Adipocyte (in vitro differentiated cells): ENCODE data around the gene PSMD14.

Experiments used
- DNase-seq: peaks from one replicate; pipeline ENCODE4 v3.0.0-alpha.2; 2015; ENCODE audit warnings: low read depth
- H3K27me3 ChIP-seq: replicated peaks from 2 replicates; pipeline ENCODE4 v1.7.0; 2013; ENCODE audit warnings: mild to moderate bottlenecking, low read length, moderate library complexity; ENCODE audit not compliant: control insufficient read depth, insufficient read depth
- H3K36me3 ChIP-seq: 2 replicates; pipeline ENCODE4 v1.7.0; 2013; ENCODE audit warnings: low read length, mild to moderate bottlenecking, moderate library complexity; ENCODE audit not compliant: control insufficient read depth, insufficient read depth, severe bottlenecking
- H3K4me1 ChIP-seq: 2 replicates; pipeline ENCODE4 v1.7.0; 2013; ENCODE audit warnings: mild to moderate bottlenecking, low read length, moderate library complexity; ENCODE audit not compliant: control insufficient read depth, insufficient read depth
- H3K4me3 ChIP-seq: 2 replicates; pipeline ENCODE4 v1.7.0; 2013; ENCODE audit warnings: mild to moderate bottlenecking, low read length, moderate library complexity
- H3K9ac ChIP-seq: 2 replicates; pipeline ENCODE4 v1.7.0; 2013; ENCODE audit warnings: mild to moderate bottlenecking, low read length, moderate library complexity
- H3K9me3 ChIP-seq: 2 replicates; pipeline ENCODE4 v1.7.0; 2013; ENCODE audit warnings: mild to moderate bottlenecking, low read length, moderate library complexity; ENCODE audit not compliant: control insufficient read depth

The PSMD14 gene

DNA sequence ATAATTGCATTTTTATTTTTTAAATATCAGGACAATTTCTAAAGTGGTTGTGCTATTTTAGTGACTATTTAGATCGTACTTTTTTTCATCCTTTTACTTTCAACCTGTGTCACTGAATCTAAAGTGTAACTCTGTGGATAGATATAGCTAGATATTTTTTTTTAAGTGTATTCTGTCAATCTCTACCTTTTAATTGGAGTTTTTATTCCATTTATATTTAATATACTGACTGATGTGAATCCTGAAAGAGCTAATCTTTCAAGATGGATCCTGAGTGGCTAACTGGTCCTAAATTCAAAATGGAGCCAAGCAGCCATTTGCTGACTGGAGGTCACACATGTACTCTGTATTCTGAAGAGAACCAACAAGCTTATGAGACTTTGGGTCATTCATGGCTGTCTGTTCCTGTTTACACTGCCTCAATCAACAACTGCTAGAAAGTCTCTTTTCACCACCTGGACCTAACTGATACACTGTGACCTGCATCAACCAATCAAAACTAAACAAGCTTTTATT, 4.6 kb upstream of the PSMD14 start:
- H3K9me3 ChIP-seq, result peaks cover 8% of the 10 kb centered on the region
- H3K4me1 ChIP-seq, result peaks cover 6% of the 10 kb centered on the region
- H3K36me3 ChIP-seq, result no peaks in the 10 kb centered on the region
- no peak overlapping the region for H3K4me3 ChIP-seq
- DNase-seq, result no peak
- H3K27me3 ChIP-seq, result no peaks in the 10 kb centered on the region
- no peak overlapping the region for H3K9ac ChIP-seq

DNA sequence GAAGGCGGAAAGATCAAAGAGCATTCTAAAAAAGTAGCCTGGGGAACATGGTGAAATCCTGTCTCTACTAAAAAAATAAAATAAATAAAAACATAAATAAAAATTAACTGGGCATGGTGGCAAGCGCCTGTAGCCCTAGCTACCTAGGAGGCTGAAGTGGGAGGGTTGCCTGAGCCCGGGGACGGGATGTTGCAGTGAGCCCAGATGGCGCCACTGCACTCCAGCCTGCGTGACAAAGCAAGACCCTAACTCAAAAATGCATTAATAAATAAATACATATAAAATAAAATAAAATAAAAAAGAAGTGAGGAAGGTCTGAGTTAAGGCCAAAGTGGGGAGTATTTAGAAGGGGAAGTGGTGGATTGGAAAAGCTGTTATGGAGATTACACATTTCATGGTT, 1.3 kb upstream of the PSMD14 start:
- no peak for DNase-seq
- Histone ChIP-seq H3K9me3 (peaks cover 8% of the 10 kb centered on the region), H3K27me3 (no peaks in the 10 kb centered on the region), H3K4me3 (no peak overlapping the region), H3K9ac (no peak overlapping the region), H3K4me1 (peaks cover 22% of the 10 kb centered on the region), H3K36me3 (no peaks in the 10 kb centered on the region)

DNA sequence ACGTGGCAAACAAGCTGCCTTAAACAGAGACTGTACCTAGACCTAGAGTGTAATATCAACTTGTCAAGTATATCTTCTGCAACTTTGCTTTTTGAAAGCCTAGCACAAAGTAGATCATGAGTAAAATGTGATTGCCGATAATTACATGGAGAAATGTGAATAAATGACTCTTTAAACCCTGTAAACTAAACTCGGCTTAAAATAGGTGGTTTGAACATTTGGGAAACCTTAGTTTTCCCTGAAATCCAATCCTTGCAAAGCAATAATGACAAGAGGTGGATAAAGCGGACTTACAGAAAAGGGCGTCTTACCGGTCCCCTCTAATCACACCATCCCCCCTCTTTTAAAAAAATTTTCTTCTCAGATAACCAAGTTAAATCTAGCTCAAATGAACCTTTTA, 549 bp upstream of the PSMD14 start:
- Histone ChIP-seq H3K36me3 (no peaks in the 10 kb centered on the region), H3K9ac (peak overlapping the region; percentile 94), H3K4me3 (peak overlapping the region; percentile 95), H3K9me3 (peaks cover 8% of the 10 kb centered on the region), H3K4me1 (peaks cover 22% of the 10 kb centered on the region), H3K27me3 (no peaks in the 10 kb centered on the region)
- DNase-seq, result peak; percentile 9

DNA sequence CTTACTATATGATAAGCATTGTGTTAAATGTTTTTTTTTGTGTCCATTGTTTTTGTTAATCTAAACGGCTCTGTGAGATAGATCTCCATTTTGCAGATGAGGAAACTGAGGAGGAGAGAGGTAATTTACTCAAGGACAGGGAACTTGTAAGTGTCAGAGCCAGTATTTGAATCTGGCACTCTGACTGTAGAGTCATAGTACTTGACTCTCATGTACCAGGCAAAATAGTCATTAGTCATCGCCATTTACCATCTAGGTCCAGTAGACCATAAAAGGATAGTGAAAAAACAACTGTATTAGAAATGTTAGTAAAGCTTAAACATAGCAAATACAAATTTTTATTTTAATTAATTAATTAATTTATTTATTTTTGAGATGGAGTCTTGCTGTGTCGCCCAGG, 4.8 kb downstream of the PSMD14 start:
- no peak for DNase-seq
- H3K27me3 ChIP-seq, result no peaks in the 10 kb centered on the region
- H3K9ac ChIP-seq, result no peak overlapping the region
- H3K9me3 ChIP-seq, result no peaks in the 10 kb centered on the region
- no peak overlapping the region for H3K4me3 ChIP-seq
- peaks cover 22% of the 10 kb centered on the region for H3K4me1 ChIP-seq
- H3K36me3 ChIP-seq, result peaks cover 3% of the 10 kb centered on the region

DNA sequence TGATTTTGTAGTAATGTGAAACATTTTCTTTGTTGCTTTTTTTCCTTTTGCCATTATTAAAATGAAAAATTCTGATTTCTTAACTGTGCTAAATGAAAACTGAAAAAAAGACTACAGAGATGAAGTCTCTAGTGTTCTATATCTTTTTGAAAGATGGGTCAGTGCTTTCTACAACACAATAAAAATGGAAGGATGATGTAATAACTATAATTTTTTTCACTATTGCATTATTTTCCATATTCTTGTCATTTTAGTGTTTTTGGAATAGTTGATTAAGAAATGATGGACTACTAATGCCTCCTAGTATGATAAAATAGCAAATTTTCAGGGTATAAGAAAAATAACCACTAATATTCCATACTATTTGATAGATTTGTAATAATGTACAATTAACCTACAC, 7.2 kb downstream of the PSMD14 start:
- H3K4me1 ChIP-seq, result peaks cover 10% of the 10 kb centered on the region
- H3K36me3 ChIP-seq, result peaks cover 11% of the 10 kb centered on the region
- H3K9ac ChIP-seq, result no peak overlapping the region
- H3K27me3 ChIP-seq, result no peaks in the 10 kb centered on the region
- no peaks in the 10 kb centered on the region for H3K9me3 ChIP-seq
- no peak overlapping the region for H3K4me3 ChIP-seq
- DNase-seq, result no peak

DNA sequence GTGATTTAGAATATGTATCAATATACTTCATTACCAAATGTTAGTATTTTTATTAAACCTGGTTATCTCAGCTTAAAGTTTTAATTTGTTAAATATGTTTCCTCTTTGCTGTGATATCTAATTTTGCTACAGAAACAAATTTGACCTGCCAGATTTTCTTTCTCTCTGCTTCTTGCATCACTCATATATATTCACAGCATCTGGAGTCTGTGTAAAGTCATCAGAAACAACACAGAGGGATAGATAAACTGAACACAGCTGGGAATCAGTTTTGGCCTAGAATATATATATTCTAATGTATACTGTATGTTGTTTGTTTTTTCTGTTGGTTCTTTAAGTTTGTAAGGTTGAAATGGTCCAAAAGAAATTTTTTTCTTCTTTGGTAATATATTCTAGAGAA, 8.5 kb downstream of the PSMD14 start:
- Histone ChIP-seq H3K9ac (no peak overlapping the region), H3K36me3 (peaks cover 18% of the 10 kb centered on the region), H3K4me3 (no peak overlapping the region), H3K4me1 (peaks cover 7% of the 10 kb centered on the region), H3K27me3 (no peaks in the 10 kb centered on the region), H3K9me3 (no peaks in the 10 kb centered on the region)
- DNase-seq, result peak; percentile 51

DNA sequence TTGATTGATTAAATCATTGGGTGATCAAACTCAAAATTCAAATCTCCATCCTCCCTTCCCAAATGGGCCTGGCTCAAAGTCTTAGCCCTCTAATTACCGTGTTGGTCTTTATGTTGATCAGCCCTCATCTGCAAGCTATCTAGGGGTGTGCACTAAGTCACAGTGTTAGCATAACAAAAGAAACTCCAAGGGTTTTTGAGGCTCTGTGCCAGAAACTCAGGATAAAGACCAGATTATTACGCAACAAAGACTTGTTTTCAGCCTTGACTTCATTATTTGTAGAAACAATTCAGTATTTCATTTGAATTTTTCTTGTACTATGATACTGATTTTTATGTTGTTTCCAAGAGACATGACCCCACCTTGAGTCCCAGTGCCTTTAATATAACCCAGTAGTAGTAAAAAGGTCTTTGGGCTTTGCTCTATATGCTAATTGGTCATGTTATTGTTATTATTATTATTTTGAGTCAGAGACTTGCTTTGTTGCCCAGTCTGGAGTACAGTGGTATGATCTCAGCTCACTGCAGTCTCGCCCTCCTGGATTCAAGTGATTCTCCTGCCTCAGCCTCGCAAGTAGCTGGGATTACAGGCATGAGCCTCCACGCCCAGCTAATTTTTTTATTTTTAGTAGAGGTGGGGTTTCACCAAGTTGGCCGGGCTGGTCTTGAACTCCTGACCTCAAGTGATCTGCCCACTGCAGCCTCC, 13.9 kb downstream of the PSMD14 start:
- H3K36me3 ChIP-seq, result peaks cover 41% of the 10 kb centered on the region
- no peaks in the 10 kb centered on the region for H3K4me1 ChIP-seq
- no peaks in the 10 kb centered on the region for H3K9me3 ChIP-seq
- peak; percentile 44 for DNase-seq
- H3K4me3 ChIP-seq, result no peak overlapping the region
- no peaks in the 10 kb centered on the region for H3K27me3 ChIP-seq
- H3K9ac ChIP-seq, result no peak overlapping the region

DNA sequence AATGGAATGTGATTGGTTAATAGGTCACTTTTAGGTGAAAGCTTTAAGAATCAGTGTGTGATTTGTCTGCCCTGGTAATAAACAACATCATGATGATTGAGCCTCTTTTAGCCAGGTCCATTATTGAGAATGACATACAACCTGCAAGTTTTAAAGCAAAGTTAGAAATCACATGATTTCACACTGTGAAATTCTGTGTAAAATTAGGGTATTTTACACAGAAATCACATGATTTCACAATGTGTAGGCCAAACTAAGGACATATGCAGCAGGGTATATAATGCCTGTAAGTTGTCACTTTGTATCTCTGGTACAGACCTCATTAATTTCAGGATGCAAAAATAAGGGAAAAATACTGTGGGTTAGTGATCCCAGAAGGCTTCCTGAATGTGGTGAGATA, 16.7 kb downstream of the PSMD14 start:
- DNase-seq, result no peak
- peaks cover 38% of the 10 kb centered on the region for H3K36me3 ChIP-seq
- H3K9me3 ChIP-seq, result no peaks in the 10 kb centered on the region

DNA sequence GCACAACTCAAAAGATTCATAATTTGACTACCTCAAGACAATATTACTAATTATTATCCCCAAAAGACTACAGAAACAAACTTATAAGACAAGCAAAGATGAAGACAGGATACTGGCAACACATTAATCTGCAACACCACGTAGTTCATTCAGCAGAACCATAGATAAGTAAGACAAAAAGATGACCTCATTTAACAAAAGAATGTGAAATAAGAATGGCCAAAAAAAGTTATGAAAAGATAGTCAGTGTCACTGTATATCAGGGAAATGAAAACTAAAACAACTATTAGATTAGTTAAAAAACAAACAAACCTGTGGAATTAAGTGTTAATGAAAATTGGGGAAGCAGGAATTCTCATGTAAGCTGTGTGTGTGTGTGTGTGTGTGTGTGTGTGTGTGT, 19.4 kb downstream of the PSMD14 start:
- peaks cover 27% of the 10 kb centered on the region for H3K36me3 ChIP-seq
- no peak for DNase-seq
- H3K9me3 ChIP-seq, result no peaks in the 10 kb centered on the region
- peaks cover 3% of the 10 kb centered on the region for H3K4me1 ChIP-seq
- H3K27me3 ChIP-seq, result no peaks in the 10 kb centered on the region
- no peak overlapping the region for H3K9ac ChIP-seq
- no peak overlapping the region for H3K4me3 ChIP-seq

More for the DNA sequence above, 16.7 kb downstream of the PSMD14 start:
- Histone ChIP-seq H3K27me3 (no peaks in the 10 kb centered on the region), H3K4me3 (no peak overlapping the region), H3K4me1 (no peaks in the 10 kb centered on the region), H3K9ac (no peak overlapping the region)

DNA sequence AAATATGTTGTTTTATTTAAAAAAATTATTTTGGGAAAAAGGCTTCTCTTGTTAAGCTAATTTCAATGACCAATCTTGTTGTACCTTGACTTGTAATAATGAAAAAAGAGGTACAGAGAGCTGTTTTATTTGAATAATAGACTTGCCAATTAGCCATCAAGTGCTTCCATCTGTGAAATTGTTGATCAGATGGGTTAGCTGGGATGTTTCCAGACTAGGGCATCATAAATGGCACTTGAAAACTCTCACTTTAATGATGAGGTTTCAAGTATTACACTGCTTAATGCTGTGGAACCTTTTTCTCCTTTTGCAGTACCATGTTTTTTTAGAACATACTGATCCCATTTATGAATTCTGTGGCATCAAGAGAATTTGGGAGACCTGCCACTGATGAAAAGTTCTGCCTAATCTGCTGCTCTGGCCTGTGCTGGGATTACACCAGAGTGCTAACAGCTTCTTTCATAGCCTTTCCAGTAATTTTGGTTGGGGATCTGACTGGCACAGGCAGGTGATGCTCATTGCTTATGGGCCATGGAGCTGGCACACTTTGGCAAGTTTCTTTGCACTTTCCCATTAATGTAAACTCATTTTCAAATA, 24.2 kb downstream of the PSMD14 start:
- DNase-seq, result peak; percentile 19
- H3K4me1 ChIP-seq, result peaks cover 4% of the 10 kb centered on the region

DNA sequence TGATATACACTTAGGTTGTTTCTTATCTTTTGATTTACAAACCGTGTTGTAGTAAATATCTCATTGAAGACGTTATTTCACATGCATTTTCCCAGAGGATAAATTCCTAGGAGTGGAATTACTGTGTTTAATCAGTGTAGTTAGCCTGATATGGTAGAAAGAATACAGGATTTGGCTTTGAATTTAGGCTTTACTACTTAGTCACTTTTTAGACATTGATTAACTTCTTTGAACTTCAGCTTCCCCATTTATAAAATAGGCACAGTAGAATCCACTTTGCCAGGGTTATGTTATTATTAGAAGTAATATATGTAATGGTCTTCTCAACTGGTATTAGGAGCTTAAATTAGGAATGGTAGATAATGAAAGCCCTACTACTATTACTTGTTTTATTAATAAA, 27.4 kb downstream of the PSMD14 start:
- no peaks in the 10 kb centered on the region for H3K27me3 ChIP-seq
- H3K9me3 ChIP-seq, result no peaks in the 10 kb centered on the region
- no peak overlapping the region for H3K4me3 ChIP-seq
- no peak overlapping the region for H3K9ac ChIP-seq
- H3K4me1 ChIP-seq, result peaks cover 4% of the 10 kb centered on the region
- no peak for DNase-seq
- H3K36me3 ChIP-seq, result no peaks in the 10 kb centered on the region

More for the DNA sequence above, 24.2 kb downstream of the PSMD14 start:
- Histone ChIP-seq H3K9ac (no peak overlapping the region), H3K9me3 (no peaks in the 10 kb centered on the region), H3K4me3 (no peak overlapping the region), H3K36me3 (peaks cover 2% of the 10 kb centered on the region), H3K27me3 (no peaks in the 10 kb centered on the region)
